Fibroblast of lung (primary cell): ENCODE results near the gene FBN1.

ENCODE experiments used
- CTCF ChIP-seq, 2 donors: IDR thresholded peaks in 1 of 2; conservative IDR thresholded peaks in 1 of 2; 1 replicate in 1 of 2; 2 replicates in 1 of 2; pipeline ENCODE4 v1.5.1; 2011 to 2012; ENCODE audit warnings: low read length in 2 of 2, control low read depth in 1 of 2, inconsistent platforms in 1 of 2, low read depth in 1 of 2, mild to moderate bottlenecking in 1 of 2
- EZH2 ChIP-seq: IDR thresholded peaks from 2 replicates; pipeline ENCODE4 v1.5.1; 2012; ENCODE audit warnings: low read length, control low read depth, mild to moderate bottlenecking; ENCODE audit errors: missing control alignments

- TF ChIP-seq EZH2 (no peak), CTCF (conservative IDR thresholded peaks at IDR 0.05 in 1 of 2, IDR thresholded peaks at IDR 0.05 in 1 of 2; ENCODE audit: low read depth in 1 of 2, low read length in 2 of 2) (no peak)
Observed at GRCh38 chr15:48533982-48534381, 111.5 kb downstream of the FBN1 start.
